GM12874 (cell line): Measurements from ENCODE around the gene UQCRHL.
"Not testable (repeated sequence)": the region's sequence is repeated elsewhere in the genome, so short reads cannot be mapped to it uniquely, and the experiment has no call there.

ENCODE experiments used
- TF ChIP-seq, protein P1 (sequence below): IDR thresholded peaks from 2 replicates; pipeline ENCODE4 v1.5.1; 2011; ENCODE audit warnings: low read depth, mild to moderate bottlenecking, control low read depth, low read length, moderate library complexity; ENCODE audit not compliant: insufficient read depth

Gene UQCRHL

GRCh38 chr1:15807549-15807948, at the start of gene UQCRHL:
Gene UQCRHL (minus strand): TSS chr1:15807649. CDS start chr1:15807649, 0 bp downstream.
- TF ChIP-seq, protein P1, sequence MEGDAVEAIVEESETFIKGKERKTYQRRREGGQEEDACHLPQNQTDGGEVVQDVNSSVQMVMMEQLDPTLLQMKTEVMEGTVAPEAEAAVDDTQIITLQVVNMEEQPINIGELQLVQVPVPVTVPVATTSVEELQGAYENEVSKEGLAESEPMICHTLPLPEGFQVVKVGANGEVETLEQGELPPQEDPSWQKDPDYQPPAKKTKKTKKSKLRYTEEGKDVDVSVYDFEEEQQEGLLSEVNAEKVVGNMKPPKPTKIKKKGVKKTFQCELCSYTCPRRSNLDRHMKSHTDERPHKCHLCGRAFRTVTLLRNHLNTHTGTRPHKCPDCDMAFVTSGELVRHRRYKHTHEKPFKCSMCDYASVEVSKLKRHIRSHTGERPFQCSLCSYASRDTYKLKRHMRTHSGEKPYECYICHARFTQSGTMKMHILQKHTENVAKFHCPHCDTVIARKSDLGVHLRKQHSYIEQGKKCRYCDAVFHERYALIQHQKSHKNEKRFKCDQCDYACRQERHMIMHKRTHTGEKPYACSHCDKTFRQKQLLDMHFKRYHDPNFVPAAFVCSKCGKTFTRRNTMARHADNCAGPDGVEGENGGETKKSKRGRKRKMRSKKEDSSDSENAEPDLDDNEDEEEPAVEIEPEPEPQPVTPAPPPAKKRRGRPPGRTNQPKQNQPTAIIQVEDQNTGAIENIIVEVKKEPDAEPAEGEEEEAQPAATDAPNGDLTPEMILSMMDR, result not testable (repeated sequence)

DNA sequence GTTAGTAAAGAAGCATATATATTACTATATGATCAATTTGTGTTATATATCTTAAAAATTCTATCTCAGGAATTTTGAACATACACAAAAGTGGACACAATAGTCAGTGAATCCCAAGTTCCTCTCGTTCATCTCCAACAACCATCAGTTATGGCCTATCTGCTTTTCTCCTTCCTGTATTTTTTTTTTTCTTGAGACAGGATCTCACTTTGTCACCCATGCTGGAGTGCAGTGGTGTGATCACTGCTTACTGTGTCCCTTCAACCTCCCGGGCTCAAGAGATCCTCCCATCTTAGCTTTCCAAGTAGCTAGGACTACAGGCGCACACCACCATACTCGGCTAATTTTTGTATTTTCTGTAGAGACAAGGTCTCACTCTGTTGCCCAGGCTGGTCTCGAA, 49.4 kb upstream of the UQCRHL start:
- TF ChIP-seq, protein P1, result no peak

DNA sequence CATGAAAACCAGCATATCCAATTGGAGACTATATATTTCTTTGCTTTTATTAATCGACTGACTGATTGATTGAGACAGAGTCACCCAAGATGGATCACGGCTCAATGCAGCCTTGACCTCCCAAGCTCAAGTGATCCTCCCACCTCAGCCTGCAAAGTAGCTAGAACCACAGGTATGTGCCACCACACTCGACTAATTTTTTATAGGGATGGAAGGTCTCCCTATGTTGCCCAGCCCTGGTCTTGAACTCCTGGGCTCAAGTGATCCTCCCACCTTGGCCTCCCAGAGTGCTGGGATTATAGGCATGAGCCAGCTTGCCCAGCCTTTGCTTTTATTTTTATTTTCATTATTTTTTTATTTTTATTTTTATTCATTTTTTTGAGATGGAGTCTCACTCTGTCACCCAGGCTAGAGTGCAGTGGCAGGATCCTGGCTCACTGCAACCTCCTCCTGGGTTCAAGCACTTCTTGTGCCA, 45.4 kb upstream of the UQCRHL start:
- TF ChIP-seq, protein P1, result no peak

- TF ChIP-seq, protein P1, result no peak
These were observed 44.8 kb upstream of the UQCRHL start for GRCh38 chr1:15852036-15852827.

- TF ChIP-seq, protein P1, result no peak
These were observed 44.0 kb upstream of the UQCRHL start for GRCh38 chr1:15851210-15852035.

- TF ChIP-seq, protein P1, result no peak
These were observed 43.1 kb upstream of the UQCRHL start for GRCh38 chr1:15850471-15851001.

DNA sequence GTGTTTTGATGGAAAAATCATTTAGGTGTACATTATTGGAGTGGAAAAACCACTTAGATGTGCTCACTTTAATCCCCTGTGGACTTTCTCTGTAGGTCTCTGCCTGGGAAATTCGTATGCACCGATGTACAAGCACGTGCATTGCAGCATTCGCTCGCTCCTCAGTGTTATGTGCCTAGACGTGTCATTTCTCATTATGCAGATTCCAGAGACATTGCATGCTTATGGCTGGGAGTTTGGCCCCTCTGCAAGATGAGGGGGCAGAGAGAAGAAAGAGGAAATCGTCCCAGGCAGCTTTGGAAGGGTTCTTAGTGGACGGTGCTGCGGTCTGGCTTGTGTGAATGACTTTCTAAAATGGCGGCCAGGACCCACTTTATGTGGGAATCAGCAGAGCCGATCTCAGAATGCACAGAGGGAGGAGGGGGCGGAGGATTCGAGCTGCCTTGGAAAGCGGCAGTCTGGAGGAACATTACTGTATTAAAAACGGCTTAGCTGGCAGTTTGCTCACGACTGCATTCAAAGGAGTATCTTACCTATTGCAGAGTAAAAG, 42.4 kb upstream of the UQCRHL start:
- TF ChIP-seq, protein P1, result no peak
